SK-N-SH treated with all-trans-retinoic acid at 6 μM for 48 hours (cell line): Measurements from ENCODE around the gene SKA1.

Experiments
- ARNTL ChIP-seq: fragments of 450-650 bp; formaldehyde crosslinking; IDR thresholded peaks from 2 replicates; pipeline ENCODE4 v1.5.0; 2020; ENCODE audit warnings: low read depth, mild to moderate bottlenecking, moderate library complexity, borderline replicate concordance
- BACH2 ChIP-seq: fragments of 250-450 bp; sonication (Bioruptor Pico); IDR thresholded peaks from 2 replicates; pipeline ENCODE4 v1.9.0; 2021; ENCODE audit warnings: mild to moderate bottlenecking, borderline replicate concordance
- ZFP3 ChIP-seq: fragments of 250-450 bp; sonication (Bioruptor Pico); IDR thresholded peaks from 2 replicates; pipeline ENCODE4 v1.5.0; 2020; ENCODE audit warnings: mild to moderate bottlenecking, moderate library complexity
- ZNF565 ChIP-seq: fragments of 450-650 bp; formaldehyde crosslinking; conservative IDR thresholded peaks from 2 replicates; pipeline ENCODE4 v1.5.0; 2020; ENCODE audit warnings: low read depth, mild to moderate bottlenecking, moderate library complexity
- ZNF70 ChIP-seq: fragments of 450-650 bp; formaldehyde crosslinking; IDR thresholded peaks from 2 replicates; pipeline ENCODE4 v1.5.0; 2020; ENCODE audit warnings: mild to moderate bottlenecking, moderate library complexity

GRCh38 chr18:50327983-50328382 is 46.9 kb upstream of the SKA1 start:
- TF ChIP-seq BACH2 (CRISPR knock-in tag) (no peak), ZFP3 (CRISPR knock-in tag) (no peak), ZNF70 (CRISPR knock-in tag) (no peak), ARNTL (CRISPR knock-in tag) (no peak), ZNF565 (CRISPR knock-in tag) (no peak)
